ENCODE data around the gene KDM6B.

KDM6B gene

GRCh38 chr17:7841915-7842379 lies 7.9 kb downstream of the KDM6B start (continued):
- TF ChIP-seq INSM2 (tag by site-specific recombination; IDR thresholded peaks at IDR 0.05) (no peak; the same call in 1 of the 2 replicates), ZNF302 (tag by site-specific recombination; IDR thresholded peaks at IDR 0.05; ENCODE audit: low read depth) (no peak), ZNF18 (tag by site-specific recombination; IDR thresholded peaks at IDR 0.05) (0 out of 2 replicates have a peak, but pooled peaks have one; percentile 37), SCRT2 (tag by site-specific recombination; IDR thresholded peaks at IDR 0.05) (no peak), SP7 (tag by site-specific recombination; IDR thresholded peaks at IDR 0.05) (peak; percentile 81; the same call in 1 of the 2 replicates), GLIS2 (tag by site-specific recombination; IDR thresholded peaks at IDR 0.05) (peak; percentile 80; the same call in 1 of the 2 replicates), OSR2 (tag by site-specific recombination; IDR thresholded peaks at IDR 0.05) (no peak), ZBTB17 (tag by site-specific recombination; IDR thresholded peaks at IDR 0.05) (no peak), ZNF19 (tag by site-specific recombination; IDR thresholded peaks at IDR 0.05; ENCODE audit: low read depth) (no peak), ZNF677 (tag by site-specific recombination; IDR thresholded peaks at IDR 0.05) (no peak), KLF8 (tag by site-specific recombination; IDR thresholded peaks at IDR 0.05) (peak; percentile 7), ZFP69B (tag by site-specific recombination; IDR thresholded peaks at IDR 0.05) (no peak; the same call in 1 of the 2 replicates), ZNF223 (tag by site-specific recombination; IDR thresholded peaks at IDR 0.05) (no peak), ZNF560 (tag by site-specific recombination; IDR thresholded peaks at IDR 0.05; ENCODE audit: borderline replicate concordance) (no peak), ZNF571 (tag by site-specific recombination; IDR thresholded peaks at IDR 0.05) (no peak), SCRT1 (tag by site-specific recombination; IDR thresholded peaks at IDR 0.05; ENCODE audit: borderline replicate concordance) (no peak), ZIC2 (tag by site-specific recombination; IDR thresholded peaks at IDR 0.05) (peak; percentile 92), ZNF202 (tag by site-specific recombination; IDR thresholded peaks at IDR 0.05; ENCODE audit: borderline replicate concordance) (no peak), ZBTB20 (tag by site-specific recombination; IDR thresholded peaks at IDR 0.05) (peak; percentile 96), ZNF112 (tag by site-specific recombination; IDR thresholded peaks at IDR 0.05) (no peak), ZNF704 (tag by site-specific recombination; IDR thresholded peaks at IDR 0.05) (no peak), ZNF623 (tag by site-specific recombination; IDR thresholded peaks at IDR 0.05) (no peak), ZBTB1 (tag by site-specific recombination; IDR thresholded peaks at IDR 0.05) (peak; percentile 44; the same call in 1 of the 2 replicates), KLF7 (tag by site-specific recombination; IDR thresholded peaks at IDR 0.05; ENCODE audit: borderline replicate concordance) (no peak; the same call in 1 of the 2 replicates), ZNF629 (tag by site-specific recombination; IDR thresholded peaks at IDR 0.05) (peak; percentile 40; the same call in 1 of the 2 replicates), ZNF580 (tag by site-specific recombination; IDR thresholded peaks at IDR 0.05) (no peak), FEZF1 (tag by site-specific recombination; IDR thresholded peaks at IDR 0.05) (no peak; the same call in 1 of the 2 replicates), ZNF324 (tag by site-specific recombination; IDR thresholded peaks at IDR 0.05) (0 out of 2 replicates have a peak, but pooled peaks have one; percentile 15), ZNF747 (tag by site-specific recombination; IDR thresholded peaks at IDR 0.05) (no peak), ZNF366 (tag by site-specific recombination; conservative IDR thresholded peaks at IDR 0.05) (no peak)
- TF ChIP-seq, protein P1, sequence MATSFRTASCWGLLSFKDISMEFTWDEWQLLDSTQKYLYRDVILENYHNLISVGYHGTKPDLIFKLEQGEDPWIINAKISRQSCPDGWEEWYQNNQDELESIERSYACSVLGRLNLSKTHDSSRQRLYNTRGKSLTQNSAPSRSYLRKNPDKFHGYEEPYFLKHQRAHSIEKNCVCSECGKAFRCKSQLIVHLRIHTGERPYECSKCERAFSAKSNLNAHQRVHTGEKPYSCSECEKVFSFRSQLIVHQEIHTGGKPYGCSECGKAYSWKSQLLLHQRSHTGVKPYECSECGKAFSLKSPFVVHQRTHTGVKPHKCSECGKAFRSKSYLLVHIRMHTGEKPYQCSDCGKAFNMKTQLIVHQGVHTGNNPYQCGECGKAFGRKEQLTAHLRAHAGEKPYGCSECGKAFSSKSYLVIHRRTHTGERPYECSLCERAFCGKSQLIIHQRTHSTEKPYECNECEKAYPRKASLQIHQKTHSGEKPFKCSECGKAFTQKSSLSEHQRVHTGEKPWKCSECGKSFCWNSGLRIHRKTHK (tag by site-specific recombination; IDR thresholded peaks at IDR 0.05), result no peak
- TF ChIP-seq, protein P2, sequence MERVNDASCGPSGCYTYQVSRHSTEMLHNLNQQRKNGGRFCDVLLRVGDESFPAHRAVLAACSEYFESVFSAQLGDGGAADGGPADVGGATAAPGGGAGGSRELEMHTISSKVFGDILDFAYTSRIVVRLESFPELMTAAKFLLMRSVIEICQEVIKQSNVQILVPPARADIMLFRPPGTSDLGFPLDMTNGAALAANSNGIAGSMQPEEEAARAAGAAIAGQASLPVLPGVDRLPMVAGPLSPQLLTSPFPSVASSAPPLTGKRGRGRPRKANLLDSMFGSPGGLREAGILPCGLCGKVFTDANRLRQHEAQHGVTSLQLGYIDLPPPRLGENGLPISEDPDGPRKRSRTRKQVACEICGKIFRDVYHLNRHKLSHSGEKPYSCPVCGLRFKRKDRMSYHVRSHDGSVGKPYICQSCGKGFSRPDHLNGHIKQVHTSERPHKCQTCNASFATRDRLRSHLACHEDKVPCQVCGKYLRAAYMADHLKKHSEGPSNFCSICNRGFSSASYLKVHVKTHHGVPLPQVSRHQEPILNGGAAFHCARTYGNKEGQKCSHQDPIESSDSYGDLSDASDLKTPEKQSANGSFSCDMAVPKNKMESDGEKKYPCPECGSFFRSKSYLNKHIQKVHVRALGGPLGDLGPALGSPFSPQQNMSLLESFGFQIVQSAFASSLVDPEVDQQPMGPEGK (tag by site-specific recombination; IDR thresholded peaks at IDR 0.05), result peak; percentile 65
